HG02623 (cell line): Measurements from ENCODE around the gene IKZF3.
"Not testable (repeated sequence)": the region's sequence is repeated elsewhere in the genome, so short reads cannot be mapped to it uniquely, and the experiment has no call there.

Experiments
- ATAC-seq: cut with Tn5 transposase; IDR thresholded peaks from one replicate; pipeline ENCODE4 v1.9.1; 2021; ENCODE audit warnings: moderate library complexity; ENCODE audit not compliant: unreplicated experiment

IKZF3 gene

DNA sequence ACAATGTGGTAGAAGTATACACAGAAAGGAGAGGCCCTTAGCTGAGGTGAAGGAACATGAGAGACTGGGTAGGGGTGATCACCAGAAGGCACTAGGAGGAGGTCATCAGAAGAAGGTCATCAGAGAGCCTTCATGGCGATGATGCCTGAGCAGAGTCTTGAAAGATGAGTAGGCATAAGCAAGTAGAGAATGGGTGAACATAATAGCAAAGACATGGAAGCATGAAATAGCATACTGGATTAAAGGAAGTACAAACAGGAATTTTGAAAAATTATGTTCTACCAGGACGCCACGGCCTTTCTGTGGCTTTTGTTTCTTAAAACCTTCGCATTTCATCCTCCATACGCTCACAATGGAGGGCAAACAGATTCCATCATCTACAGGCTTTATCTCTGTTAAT is 2.9 kb downstream of the IKZF3 start:
- ATAC-seq: no peak

GRCh38 chr17:39855911-39856649 is 8.0 kb downstream of the IKZF3 start:
- ATAC-seq: not testable (repeated sequence)

GRCh38 chr17:39854909-39855308 is 9.2 kb downstream of the IKZF3 start:
- ATAC-seq: no peak

DNA sequence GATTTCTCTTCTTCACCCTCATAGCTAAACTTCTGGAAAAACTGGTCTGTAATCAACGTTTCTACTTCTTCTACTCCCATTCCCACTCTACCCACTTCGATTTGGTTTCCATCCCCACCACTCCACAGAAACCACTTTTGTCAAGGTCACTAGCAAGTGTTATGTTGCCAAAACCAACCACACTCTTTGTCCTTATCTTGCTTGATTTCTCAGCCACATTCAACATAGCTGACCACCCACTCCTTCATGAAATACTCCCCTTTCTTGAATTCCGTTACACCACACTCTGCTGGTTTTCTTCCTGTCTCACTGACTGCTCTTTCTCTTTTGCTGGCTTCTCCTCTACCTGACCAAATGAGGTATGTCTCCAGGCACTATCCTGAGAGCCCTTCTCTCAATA is 11.9 kb downstream of the IKZF3 start:
- ATAC-seq: no peak

DNA sequence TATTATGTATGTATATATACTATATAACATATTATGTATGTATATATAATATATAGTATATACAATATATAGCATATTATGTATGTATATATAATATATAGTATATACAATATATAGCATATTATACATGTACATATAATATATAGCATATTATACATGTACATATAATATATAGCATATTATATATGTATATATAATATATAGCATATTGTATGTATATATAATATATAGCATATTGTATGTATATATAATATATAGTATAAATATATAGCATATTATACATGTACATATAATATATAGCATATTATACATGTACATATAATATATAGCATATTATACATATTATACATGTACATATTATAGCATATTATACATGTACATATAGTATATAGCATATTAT is 13.9 kb downstream of the IKZF3 start:
- not testable (repeated sequence) for ATAC-seq

GRCh38 chr17:39848600-39848999 is 15.5 kb downstream of the IKZF3 start:
- ATAC-seq: no peak

DNA sequence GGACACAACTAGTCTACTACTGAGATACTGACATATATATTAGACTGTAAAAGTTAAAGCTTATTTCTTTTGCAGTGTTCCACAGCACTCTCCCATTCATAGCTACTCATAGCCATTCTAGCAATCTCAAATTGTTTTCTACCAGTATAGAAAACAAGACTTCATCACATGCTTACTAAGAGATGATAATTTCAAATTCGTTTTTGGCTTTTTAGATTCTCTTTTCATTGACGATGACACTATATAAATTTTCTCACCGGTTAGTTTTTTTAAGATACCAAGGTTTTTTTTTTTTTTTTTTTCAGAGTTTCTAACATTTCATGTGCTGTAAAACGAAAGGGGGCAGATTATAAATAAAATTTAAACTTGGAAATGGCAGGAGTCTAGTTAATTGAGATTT is 17.9 kb downstream of the IKZF3 start:
- no peak for ATAC-seq

- no peak for ATAC-seq
Measured at GRCh38 chr17:39845052-39845846, 18.9 kb downstream of the IKZF3 start.

- ATAC-seq: no peak
Measured at GRCh38 chr17:39841134-39841683, 22.9 kb downstream of the IKZF3 start.

DNA sequence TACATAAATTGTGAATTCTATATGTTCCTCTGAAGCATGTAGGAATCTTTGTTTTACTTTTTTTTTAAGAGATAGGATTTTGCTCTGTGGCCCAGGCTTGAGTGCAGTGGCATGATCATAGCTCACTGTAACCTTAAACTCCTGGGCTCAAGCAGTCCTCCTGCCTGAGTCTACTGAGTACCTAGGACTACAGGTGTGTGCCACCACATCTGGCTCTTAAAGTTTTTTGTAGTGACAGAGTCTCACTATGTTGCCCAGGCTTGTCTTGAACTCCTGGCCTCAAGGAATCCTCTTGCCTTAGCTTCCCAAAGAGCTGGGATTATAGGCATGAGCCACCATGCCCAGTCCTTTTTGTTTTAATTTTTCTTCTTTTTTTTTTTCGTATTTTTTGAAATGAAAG is 25.3 kb downstream of the IKZF3 start:
- ATAC-seq: no peak

DNA sequence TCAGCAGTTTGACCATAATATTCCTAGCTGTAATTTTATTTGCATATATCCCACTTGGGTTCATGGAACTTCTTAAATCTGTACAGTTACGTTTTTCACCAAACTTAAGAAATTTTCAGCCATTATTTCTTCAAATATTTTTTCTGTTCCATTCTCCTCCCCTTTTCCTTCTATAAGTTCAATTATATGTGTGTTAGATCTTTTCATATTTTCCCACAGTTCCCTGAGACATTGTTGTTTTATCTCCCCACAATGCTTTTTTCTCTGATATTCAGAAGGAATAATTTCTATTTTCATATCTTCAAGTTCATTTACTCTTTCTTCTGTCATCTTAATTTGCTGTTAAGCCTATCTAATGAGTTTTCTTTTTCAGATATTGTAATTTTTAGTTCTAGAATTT is 26.1 kb downstream of the IKZF3 start:
- no peak for ATAC-seq

GRCh38 chr17:39836117-39836516 is 28.0 kb downstream of the IKZF3 start:
- ATAC-seq: no peak

DNA sequence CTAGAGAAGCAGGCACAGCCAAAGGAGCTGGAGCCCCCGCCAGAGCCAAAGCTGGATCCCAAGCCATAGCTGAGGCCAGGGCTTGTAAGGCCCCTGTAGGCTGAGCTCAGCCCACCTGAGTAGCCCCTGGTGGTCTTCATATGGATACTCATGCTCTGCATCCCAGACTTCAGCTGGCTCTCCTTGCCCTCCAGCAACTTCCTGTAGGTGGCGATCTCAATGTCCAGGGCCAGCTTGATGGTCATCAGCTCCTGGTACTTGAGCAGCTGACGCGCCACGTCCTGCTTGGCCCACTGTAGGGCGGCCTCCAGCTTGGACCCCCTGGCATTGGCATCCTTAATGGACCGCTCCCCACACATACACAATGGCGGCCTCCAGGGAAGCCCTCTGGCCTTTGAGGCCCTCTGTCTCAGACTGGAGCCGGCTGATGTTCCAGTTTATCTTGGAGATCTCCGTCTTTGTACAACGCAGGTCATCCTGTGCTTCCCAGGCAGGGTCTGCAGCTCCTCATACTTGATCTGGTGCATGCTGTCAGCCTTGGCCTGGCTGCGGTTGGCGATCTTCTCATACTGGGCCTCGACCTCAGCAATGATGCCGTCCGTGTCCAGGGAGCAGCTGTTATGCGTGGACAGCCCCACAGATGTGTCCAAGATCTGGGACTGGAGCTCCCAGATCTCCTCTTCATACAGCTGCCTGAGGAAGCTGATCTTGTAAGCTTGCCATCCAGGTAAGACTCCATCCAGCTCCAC is 28.9 kb downstream of the IKZF3 start:
- ATAC-seq: no peak

GRCh38 chr17:39834017-39834416 is 30.1 kb downstream of the IKZF3 start:
- no peak for ATAC-seq

GRCh38 chr17:39831588-39831987 is 32.5 kb downstream of the IKZF3 start:
- ATAC-seq: no peak

DNA sequence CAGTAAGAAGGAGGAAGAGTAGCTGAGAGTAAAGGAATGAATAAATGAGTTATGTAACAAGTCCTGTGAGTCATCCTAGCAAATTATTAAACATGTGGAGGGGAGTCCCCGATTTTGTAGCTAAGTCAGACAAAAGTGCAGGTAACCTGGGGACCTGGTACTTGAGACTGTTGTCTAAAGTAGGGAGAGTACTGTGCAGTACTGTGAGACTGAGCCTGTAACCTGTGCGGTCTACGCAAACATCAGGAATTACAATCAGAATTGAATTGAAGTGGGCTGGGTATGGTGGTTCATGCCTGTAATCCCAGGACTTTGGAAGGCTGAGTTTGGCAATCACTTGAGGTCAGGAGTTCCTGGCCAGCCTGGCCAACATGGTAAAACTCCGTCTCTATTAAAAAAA is 35.7 kb downstream of the IKZF3 start:
- ATAC-seq: no peak

DNA sequence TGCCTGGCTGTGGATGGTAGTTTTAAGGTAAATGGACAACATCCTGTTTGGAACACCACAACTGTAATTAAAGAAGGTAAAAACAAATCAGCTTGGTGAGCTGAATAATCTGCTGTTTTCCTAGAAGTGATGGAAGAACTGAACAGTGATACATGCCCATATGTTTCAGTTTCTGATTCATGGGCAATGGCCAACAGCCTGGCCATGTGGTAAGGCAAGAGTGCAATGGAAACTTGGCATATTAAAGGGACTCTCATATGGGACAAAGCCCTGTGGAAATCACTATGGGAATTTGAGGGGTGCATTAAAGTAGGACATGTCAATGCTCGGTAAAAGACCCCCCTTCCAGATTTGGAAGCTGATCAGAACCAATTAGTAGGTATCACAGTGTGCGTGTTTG is 37.8 kb downstream of the IKZF3 start:
- ATAC-seq: no peak

GRCh38 chr17:39823407-39824054 is 40.6 kb downstream of the IKZF3 start:
- ATAC-seq: no peak

GRCh38 chr17:39822051-39822451 is 42.1 kb downstream of the IKZF3 start:
- no peak for ATAC-seq

GRCh38 chr17:39820987-39821386 is 43.1 kb downstream of the IKZF3 start:
- no peak for ATAC-seq

DNA sequence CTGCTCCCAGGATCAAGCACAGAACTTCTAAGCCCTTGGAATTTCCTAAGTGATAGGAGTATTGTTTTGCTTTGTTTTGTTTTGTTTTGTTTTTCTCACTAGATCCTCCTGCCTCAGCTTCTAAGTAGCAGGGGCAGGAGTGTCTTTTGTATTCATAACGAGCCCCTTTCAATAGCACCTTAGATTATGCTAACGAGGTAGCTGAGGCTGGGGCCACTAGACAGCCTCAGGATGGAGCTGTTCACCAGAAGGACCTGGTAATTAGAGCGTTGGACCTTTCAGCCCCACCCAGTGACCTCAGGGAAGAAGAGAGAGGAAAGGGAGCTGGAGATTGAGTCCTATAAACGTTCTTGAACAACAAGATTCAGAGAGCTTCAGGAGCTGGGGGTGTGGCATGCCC is 43.6 kb downstream of the IKZF3 start:
- ATAC-seq: no peak
